Measurements from ENCODE around the gene TMEFF1.

TMEFF1 gene

DNA sequence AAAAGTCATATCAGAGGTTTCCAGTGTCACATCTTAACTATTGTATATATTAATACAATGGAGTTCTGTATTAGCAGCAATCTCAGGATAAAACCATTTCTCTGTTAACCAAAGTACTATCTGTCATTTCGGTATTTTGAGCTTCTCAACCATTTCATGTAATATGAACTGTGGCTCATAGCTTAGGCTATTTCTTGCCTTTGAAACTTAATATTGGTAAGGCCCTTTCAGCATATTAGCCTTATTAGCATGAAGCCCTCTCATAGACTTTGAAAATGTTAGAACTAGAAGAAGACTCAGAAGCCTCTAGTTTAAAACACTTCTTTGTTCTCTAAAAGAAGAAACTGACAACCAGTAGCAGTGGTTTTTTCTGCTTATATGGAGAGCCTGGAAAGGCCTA is 105.7 kb downstream of the TMEFF1 start:
- DNase-seq: no peak

DNA sequence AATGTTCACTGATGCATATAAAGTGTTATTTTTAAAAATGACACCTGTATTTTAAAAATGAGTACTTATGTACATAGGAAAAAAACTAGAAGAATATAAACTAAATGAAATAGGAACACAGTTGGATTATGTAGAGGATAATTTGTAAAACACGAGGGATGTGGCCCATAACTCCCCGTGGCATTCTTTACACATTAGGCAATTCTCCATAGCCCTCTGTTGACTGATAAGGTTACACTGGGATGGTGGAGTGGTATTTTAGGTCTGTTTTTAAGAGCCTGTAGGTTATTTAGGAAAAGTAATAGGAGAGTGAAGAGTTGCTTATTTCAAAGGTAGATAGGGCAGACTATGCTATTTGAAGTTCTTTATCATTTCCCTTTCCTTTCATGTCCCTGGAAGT is 106.7 kb downstream of the TMEFF1 start:
- no peak for DNase-seq

DNA sequence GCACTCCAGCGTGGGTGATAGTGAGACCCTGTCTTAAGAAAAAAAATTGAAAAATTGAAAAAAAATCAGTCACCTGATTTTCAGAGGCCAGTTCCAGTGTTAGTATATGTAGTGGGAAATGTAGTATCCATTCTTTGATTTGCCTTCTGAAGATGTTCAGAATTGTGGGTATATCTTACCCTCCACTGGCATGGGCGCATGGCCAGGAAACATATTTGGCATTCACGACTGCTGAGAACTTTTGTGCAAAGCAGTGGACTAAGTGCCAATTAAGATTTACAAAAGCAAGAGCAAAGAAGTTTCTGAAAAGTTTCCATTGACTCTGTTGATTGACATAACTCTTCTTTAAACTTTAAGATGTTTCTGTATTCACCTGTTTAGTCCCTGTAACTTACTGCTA is 107.3 kb downstream of the TMEFF1 start:
- no peak for DNase-seq

DNA sequence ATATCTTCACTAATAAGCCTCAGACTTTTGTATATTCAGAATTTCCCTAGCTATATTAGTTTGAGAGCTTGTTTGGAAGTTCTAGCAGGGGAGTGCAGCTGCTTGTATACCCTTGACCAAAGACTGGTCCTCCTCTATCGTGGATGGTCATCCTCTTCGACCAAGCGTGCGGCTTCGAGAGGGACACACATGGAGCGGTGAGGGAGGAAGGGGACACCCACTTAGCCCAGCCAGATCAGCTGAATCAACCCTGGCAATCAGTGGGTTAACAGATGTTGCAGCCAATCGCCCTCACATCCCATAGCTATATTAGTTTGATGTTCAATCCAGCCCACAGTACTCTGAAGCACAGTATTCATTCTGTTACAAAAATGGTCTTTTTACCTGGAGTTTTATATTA is 108.1 kb downstream of the TMEFF1 start:
- DNase-seq: no peak

DNA sequence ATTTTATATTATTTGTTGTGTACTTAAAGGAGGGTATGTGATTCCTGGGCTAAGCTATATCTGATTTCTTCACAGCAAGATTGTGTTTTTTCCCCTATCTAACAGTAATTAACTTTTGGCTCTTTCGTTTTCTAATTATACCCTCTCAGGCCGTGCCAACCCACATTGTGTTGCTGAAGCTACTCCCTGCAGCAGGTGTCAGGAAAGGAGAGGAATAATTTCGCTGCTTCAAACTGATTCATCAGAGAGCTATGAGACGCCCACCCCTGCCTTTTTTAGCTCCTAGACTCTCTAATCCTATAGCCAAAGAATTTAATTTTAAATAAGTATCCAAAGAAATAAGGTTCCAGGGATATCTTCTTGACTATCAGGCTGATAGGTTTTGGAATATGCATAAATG is 108.7 kb downstream of the TMEFF1 start:
- DNase-seq: no peak

DNA sequence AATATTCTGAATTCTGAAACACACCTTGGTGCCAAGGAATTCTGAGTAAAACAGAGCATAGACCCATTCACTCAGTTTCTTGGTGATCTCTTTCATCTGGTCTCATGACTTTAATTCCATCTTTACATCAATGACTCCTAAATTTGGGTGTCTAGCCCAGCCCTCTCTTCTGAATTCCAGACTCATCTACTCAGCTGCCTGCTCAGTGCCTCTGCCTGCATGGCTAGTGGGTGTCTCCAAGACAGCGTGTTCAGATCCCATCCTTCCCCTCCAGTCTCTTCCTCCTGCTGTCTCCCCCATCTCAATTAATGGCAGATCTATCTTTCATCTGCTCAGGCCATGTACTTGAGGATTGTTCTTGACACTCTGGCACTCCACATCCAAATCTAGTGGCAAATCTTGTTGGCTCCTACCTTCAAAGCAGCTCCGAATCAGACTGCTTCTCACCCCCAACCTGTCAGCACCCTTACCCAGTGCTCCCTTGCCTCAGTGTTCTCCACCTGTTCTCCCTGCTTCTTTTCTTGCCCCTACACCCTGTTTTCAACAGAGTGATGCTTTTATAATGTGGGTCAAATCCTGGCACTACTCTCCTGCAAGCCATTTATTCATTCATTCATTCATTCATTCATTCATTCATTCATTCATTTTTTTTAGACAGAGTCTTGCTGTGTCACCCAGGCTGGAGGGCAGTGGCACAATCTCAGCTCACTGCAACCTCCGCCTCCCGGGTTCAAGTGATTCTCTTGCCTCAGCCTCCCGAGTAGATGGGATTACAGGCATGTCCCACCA is 110.3 kb downstream of the TMEFF1 start:
- DNase-seq: no peak

DNA sequence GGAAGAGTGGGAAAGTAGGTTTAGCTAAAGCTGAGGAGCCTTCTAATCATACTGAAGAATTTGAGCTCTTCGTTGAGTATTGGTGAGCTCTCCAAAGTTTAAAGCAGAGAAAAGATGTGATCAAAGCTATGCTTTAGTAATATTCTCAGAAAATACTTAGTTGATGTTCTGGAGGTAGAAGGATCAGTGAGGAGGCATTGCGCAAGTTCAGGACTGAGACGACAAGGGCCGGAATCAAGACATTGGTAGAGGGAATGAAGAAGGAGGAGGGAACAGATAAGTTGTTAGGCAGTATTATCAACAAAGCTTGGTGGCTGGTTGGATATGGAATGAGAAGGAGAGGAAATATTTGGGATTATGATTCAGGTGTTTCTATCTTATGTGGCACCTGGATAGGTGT is 112.0 kb downstream of the TMEFF1 start:
- DNase-seq: no peak

DNA sequence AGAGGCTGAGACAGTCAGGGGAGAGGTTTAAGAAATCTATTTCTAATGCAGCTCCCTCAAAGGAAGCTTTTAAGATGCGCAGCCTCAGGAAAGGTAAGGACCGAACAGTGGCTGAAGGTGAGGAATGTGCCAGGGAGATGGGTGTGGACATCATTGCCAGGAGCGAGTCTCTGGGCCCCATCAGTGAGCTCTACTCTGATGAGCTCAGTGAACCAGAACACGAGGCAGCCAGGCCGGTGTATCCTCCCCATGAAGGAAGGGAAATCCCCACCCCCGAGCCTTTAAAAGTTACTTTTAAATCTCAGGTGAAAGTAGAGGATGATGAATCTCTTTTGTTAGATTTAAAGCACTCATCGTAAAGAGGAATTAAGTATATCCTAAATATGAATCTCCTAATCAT is 113.1 kb downstream of the TMEFF1 start:
- no peak for DNase-seq

DNA sequence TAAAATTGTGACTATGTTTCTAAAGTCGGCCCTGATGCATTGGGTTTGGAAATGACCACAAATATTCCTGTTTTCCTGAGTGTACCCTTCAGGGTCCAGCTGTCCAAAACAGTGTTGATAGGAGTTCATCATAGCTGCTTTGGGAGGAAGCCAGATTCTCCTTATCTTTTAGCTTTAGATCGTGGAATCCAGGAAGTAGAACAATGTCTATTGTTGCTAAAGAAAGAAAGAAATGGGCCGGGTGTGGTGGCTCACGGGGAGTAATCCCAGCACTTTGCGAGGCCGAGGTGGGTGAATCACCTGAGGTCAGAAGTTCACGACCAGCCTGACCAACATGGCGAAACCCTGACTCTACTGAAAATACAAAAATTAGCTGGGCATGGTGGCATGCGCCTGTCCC is 114.4 kb downstream of the TMEFF1 start:
- no peak for DNase-seq

DNA sequence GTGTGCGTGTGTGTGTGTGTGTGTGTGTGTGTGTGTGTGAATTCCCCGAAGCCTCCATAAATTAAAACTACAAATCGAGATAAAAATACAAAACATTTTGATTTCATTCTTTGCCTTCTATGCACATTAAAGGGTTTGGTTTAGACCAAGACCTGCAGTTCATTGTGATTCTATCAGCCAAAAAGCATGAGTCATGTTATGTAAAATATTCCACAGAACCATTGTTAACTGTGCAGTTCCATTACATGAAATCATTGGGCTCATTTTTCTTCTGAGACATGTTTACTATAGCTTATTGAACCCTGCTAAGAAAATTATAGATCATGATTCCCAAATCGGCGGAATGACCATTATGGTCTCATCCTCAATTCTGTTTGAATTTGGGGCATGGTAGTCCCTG is 116.6 kb downstream of the TMEFF1 start:
- no peak for DNase-seq

DNA sequence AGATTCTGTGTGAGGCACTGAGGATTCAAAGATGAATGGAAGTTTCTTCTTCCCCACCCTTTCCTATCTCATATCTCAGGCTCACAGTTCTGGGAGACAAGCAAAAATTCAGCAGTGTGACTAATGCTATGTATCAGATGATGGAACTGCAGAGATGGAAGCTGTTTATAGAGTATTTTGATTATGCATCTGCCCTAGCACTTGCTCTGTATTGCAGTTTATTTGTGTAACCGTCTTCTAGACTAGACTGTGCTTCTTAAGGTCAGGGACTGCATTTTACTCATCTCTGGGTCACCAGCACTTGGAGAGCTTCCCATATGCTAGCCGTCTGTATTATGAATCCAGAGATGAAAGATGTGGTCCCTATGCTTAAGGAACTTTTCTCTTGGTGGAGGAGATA is 117.5 kb downstream of the TMEFF1 start:
- DNase-seq: no peak

DNA sequence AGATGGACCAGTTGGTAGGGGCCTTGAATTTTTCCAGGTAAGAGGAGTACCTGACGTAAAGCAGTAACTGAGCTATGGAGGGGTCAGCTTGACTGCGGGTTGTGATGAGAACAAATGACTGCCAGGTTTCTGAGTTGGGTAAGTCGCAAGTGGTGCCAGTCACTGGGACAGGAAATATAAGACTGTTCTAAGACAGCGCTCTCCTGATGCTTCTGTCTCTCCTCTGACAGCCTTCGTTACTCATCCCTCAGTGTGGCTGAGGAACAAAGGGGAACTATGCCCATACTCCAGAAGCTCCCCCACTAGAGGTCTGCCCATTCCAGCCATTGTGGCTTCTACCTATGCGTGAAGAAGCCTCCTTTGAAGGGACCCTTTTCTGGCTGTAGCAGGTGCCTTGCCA is 118.2 kb downstream of the TMEFF1 start:
- no peak for DNase-seq

DNA sequence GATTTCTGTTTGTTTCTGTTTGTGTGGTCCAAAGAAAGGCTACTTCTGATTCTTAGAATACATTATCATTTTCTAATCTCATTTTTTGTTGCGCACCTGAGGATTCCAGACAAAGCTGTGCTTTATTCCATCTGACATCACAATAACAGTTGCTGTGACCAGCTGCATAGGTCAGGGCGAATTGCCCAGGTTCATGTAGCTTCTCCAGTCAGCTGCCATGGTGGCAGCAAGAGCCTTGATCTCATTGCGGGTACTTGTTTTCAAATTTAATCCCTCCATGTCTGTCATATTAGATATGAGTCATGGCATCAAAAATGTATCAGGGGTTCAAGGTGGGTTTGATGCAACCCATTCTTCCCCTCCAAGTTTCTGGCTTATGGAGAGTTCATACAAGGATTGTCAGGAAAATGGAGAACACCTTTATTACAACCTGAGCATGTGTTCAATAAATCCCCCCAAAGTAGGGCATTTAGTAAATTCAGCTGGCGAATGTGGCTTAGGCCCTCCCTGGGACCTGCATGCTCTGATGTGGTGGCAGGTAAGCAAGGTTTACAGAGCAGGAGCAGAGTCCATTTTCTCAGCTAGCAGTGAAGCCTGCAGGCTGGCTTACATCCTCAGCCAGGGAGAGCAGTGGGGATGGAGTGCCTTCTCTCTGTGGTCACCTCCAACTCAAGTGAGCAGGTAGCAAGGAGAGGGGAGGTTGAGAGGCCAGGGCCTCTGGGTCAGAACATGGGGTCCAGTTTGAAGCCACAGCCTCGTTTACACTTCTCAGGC is 118.9 kb downstream of the TMEFF1 start:
- DNase-seq: no peak

DNA sequence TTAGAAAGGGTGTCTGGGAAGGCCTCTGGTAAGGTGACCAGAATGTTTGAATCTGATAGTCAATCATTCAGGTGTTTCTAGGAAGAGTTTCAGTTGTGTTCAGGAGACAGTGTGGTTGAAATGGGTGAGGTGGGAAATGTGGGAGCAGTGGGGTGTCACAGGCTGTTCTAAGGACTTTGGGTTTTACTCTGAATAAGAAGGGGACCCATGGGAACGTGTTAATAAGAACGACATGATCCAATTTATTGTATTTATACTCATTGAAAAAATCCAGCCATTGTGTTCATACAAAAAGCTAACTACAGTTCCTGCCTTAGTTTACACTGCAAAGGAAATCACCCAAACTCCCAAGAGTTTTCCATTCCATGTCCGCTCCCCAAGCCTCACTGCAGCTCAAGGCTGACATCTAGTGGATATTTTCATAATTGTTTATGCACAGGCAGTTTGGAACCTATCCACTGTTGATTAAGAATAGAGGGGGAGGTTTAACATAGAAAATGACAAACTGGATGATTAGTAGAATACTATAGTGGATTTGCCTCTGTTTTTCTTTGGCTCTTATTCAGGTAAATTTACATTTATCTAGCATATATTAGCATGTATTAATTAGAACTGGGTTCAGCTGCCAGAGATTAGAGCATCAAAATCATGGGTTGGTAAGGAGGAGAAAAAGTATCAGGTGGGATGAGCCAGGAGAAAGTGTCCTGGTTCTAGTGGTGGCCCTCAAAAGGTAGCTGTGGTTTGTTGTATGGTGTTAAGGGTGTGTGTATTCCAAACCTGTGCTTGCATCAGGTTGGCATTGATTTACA is 122.6 kb downstream of the TMEFF1 start:
- DNase-seq: peak; percentile 17

DNA sequence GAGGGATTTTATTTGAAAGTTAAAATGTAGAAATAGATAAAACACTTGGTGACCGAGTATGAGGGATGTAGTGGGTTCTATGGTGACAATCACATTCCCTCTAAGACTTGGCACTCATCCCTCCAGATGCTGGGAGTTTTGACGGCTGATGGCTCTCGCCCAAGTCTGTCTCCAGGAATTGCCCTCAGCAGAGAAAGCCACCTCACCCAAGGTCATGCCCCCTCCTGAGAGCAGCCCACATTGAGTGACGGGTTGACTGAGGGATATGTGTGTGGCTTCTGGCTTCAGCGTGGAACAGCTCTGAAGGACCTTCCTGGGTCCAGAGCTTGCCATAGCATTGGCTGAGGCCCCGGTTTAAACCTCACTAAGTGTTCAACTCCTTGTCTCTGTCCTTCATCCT is 124.3 kb downstream of the TMEFF1 start:
- no peak for DNase-seq

DNA sequence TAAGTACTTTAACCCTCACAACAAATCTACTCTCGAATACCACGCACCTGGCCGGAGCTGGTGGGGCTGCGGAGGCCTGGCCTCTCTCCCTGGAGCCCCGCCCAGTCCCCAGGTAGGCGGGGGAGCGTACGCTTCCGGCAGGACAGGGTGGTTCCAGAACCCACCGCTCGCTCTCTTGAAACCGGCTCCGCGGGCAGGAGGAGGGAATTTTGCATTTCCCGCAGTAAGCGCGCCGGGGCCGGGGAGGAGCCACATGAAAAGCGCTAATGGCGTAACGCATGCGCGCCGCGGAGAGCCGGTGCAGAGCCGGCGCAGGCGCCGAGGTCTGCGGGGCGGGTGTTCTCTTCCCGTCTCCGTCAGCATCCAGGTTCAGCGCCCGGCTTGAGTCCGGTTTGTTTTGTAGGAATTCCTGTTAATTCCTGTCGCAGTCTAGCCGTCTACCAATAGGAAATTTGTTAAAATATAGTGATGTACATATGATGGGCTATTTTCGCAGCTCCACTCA is 125.7 kb downstream of the TMEFF1 start:
- peak; percentile 61 for DNase-seq

DNA sequence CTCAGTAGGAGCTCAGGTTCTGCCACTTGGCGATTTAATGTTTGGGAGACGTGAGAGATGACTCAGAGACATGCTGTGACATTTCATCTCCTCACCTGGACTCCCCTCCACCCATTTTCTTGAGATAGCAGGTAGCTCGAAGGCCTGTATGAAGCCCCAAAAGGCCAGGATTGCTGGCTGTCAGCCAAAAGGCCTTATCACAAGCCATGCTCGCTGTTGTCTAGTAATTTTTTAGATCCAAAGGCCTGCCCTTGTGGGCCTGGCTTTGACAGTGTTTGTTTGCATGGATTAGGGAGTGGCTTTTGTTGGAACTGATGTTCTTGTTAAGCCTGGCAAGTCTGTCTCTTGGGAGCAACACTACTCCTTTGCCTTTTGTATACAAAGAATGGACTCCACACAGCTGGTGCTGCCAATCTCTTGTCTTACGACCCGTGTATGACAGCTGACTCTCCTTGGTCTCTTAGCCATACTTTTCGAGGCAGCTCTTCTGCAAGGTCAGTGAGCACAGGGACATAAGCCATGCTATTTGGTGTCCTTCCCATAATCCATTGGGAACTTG is 127.7 kb downstream of the TMEFF1 start:
- DNase-seq: peak; percentile 56

DNA sequence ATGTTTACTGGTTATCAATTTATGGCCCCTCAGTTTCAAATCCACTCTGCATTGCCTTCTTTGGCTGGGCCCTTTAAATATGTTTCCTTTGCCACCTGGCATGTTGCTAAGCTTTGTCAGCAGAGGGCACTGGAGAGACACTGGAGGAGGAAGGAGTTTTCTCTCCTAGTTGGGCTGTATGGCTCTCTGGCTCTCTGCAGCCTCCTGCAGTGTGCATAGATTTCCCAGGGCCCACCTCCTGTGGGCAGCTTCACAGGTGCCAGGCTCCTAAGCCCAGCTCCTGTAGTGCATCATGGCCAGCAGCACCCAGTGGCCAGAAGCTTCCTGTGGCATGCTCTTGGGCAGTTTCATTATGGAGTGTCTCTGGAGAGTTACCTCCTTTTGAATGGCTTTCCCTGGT is 128.3 kb downstream of the TMEFF1 start:
- peak; percentile 54 for DNase-seq

DNA sequence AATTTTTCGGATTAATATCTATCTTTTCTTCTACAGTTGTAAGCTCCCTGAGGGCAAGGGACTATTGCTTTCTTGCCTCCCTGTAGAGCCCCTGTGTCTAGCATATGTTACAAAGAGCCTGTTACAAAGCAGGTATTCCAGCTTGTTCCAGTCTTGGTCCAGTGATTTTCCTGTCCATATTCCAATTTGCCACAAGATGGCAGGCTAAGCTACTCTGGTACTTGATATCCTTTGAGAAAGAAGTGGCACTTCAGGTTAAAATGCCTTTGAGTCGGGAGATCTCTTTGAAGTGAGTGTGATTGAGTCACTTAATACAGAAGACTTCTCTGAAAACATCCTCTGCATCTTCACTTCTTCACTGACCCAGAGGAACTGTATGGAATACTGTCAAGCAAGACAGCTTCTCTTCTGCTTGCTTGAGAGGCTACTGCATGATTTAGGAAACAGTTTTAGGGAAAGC is 129.4 kb downstream of the TMEFF1 start:
- peak; percentile 86 for DNase-seq

DNA sequence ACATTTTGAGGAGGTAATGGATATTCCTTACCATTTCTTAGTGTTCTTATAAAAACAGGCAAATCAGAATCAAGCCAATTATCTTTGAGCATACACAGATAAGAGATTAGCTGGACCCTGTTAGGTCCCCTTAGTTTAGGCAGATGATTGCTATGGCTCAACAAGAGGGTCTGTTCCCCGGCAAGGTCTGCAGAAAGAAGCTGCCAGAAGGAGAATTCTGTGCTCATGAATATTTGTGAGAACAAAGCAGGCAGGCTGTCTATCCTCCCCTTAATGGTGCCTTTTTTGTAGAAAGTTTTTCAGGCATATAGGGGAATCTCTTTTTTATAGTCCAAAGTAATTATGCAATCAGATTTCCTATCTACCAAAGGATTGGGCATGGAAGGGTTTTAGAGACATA is 132.5 kb downstream of the TMEFF1 start:
- no peak for DNase-seq

DNA sequence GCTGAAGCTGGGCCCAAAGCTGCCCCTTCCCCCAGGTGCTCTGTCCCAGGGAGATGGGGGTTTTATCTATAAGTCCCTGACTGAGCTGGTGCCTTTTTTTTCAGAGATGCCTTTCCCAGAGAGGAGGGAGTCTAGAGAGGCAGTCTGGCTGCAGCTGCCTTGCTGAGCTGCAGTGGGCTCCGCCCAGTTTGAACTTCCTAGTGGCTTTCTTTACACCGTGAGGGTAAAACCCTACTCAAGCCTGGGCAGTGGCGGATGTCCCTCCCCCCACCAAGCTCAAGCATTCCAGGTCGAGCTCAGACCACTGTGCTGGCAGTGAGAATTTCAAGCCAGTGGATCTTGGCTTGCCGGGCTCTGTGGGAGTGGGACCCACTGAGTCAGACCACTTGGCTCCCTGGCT is 146.2 kb downstream of the TMEFF1 start:
- no peak for DNase-seq

DNA sequence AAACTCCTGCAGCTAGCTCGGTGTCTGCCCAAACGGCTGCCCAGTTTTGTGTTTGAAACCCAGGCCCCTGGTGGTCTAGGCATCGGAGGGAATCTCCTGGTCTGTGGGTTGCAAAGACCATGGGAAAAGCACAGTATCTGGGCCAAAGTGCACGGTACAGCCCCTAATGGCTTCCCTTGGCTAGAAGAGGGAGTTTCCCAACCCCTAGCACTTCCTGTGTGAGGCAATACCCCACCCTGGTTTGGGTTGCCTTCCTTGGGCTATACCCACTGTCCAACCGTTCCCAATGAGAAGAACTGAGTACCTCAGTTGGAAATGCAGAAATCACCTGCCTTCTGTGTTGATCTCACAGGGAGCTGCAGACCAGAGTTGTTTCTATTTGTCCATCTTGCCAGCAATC is 146.7 kb downstream of the TMEFF1 start:
- no peak for DNase-seq

DNA sequence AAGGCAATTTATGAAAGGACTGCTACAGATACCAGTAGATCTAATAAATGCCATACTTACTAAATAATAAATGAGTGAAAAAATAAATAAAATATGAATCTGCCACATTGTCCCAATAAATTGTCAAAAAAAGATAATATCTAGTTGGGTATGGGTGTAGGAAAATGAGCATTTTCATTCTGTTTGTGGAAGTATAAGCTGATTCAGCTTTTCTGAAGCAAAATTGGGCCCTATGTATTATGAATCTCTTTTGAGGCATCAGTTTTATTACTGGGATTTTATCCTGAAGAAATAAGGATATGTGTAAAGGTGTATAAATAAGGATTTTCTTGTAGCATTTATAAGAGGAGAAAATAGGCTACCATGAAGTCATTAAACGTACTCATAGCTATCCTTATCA is 151.0 kb downstream of the TMEFF1 start:
- no peak for DNase-seq

All from NCI-H524 treated with DMSO at 0.1 percent for 48 hours (cell line).